ENCODE results near the gene PDE2A. TPM values are rescaled to one million over a fixed set of nuclear protein-coding genes. Genes with fewer than 3 reads are reported as not detected.

The PDE2A gene
- total RNA-seq, 1 donor from 2014 or later: 403 TPM

GRCh38 chr11:72546866-72547265 is 127.4 kb downstream of the PDE2A start:
- no peak for TF ChIP-seq CTCF (IDR thresholded peaks at IDR 0.05)
- Histone ChIP-seq H3K36me3 (no peaks in the 10 kb centered on the region), H3K4me3 (no peak overlapping the region), H3K27ac (no peak overlapping the region), H3K4me1 (no peaks in the 10 kb centered on the region), H3K9me3 (no peaks in the 10 kb centered on the region), H3K27me3 (no peaks in the 10 kb centered on the region)
- DNase-seq (ENCODE audit: low spot score in 2 of 2): no peak
- intact Hi-C loops (cut with DNase I): no loop called here

DNA sequence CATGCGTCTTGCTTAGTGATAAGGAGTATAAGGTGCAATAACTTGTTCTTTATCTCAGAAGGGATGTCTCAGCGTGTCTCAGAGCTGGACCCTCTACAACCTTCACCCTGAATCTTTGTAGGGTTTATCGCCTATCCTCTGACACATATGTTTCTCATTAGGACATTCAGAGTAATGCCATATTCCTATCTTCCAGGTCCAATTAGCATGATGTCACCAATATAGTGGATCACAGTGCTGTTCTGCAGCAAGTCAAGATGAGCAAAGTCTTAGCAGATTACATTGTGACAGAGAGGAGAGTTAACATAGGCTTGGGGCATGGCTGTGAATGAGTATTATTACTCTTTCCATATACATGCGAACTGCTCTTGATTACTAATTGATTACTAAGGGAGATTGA is 129.6 kb downstream of the PDE2A start:
- Histone ChIP-seq H3K36me3 (no peaks in the 10 kb centered on the region), H3K4me3 (no peak overlapping the region), H3K9me3 (no peaks in the 10 kb centered on the region), H3K27me3 (no peaks in the 10 kb centered on the region), H3K27ac (no peak overlapping the region), H3K4me1 (no peaks in the 10 kb centered on the region)
- intact Hi-C loops (cut with DNase I): no loop called here
- DNase-seq (ENCODE audit: low spot score in 2 of 2): no peak
- no peak for TF ChIP-seq CTCF (IDR thresholded peaks at IDR 0.05)

GRCh38 chr11:72543849-72544542 is 130.2 kb downstream of the PDE2A start:
- no peaks in the 10 kb centered on the region for H3K9me3 ChIP-seq
- no peaks in the 10 kb centered on the region for H3K27me3 ChIP-seq
- H3K27ac ChIP-seq: no peak overlapping the region
- H3K4me3 ChIP-seq: no peak overlapping the region
- intact Hi-C loops (cut with DNase I): no loop called here
- TF ChIP-seq CTCF (IDR thresholded peaks at IDR 0.05): no peak
- no peaks in the 10 kb centered on the region for H3K36me3 ChIP-seq
- no peak for DNase-seq (ENCODE audit: low spot score in 2 of 2)
- H3K4me1 ChIP-seq: no peaks in the 10 kb centered on the region

GRCh38 chr11:72541257-72541974 is 132.8 kb downstream of the PDE2A start:
- no peak for DNase-seq (ENCODE audit: low spot score in 2 of 2)

GRCh38 chr11:72537051-72537450 is 137.2 kb downstream of the PDE2A start:
- H3K4me3 ChIP-seq: no peak overlapping the region
- no peak for TF ChIP-seq CTCF (IDR thresholded peaks at IDR 0.05)
- intact Hi-C loops (cut with DNase I): no loop called here
- H3K36me3 ChIP-seq: no peaks in the 10 kb centered on the region
- no peaks in the 10 kb centered on the region for H3K27me3 ChIP-seq
- no peaks in the 10 kb centered on the region for H3K4me1 ChIP-seq
- H3K27ac ChIP-seq: no peak overlapping the region
- DNase-seq (ENCODE audit: low spot score in 2 of 2): no peak
- no peaks in the 10 kb centered on the region for H3K9me3 ChIP-seq

More at GRCh38 chr11:72541257-72541974, 132.8 kb downstream of the PDE2A start:
- no peak for TF ChIP-seq CTCF (IDR thresholded peaks at IDR 0.05)
- no peaks in the 10 kb centered on the region for H3K4me1 ChIP-seq
- H3K9me3 ChIP-seq: no peaks in the 10 kb centered on the region
- H3K4me3 ChIP-seq: no peak overlapping the region
- no peaks in the 10 kb centered on the region for H3K36me3 ChIP-seq
- intact Hi-C loops (cut with DNase I): no loop called here
- H3K27ac ChIP-seq: no peak overlapping the region
- no peaks in the 10 kb centered on the region for H3K27me3 ChIP-seq
